ENCODE results near the gene COQ5. TPM values are rescaled to one million over a fixed set of nuclear protein-coding genes. Genes with fewer than 3 reads are reported as not detected.

COQ5 gene
- total RNA-seq, 2 experiments from 2014 or later: 28.6 to 30.6 TPM

Other genes with a start within 250 kb of the COQ5 start
- gene RNU4-2, start 237.3 kb downstream of the COQ5 start, total RNA-seq: 1,000 to 10,000 TPM; 1,982 to 3,332 TPM
- gene RNU4-1, start 235.9 kb downstream of the COQ5 start, total RNA-seq: 1,000 to 10,000 TPM; 1,409 to 2,335 TPM
- gene SIRT4, start 226.8 kb downstream of the COQ5 start, total RNA-seq: 1 to 10 TPM; 1.2 to 1.4 TPM
- not detected for gene PLA2G1B, start 201.4 kb downstream of the COQ5 start, total RNA-seq
- gene MSI1, start 160.0 kb downstream of the COQ5 start, total RNA-seq: not detected
- gene COX6A1, start 91.0 kb downstream of the COQ5 start, total RNA-seq: 100 to 1,000 TPM; 337 to 351 TPM
- gene TRIAP1, start 82.8 kb downstream of the COQ5 start, total RNA-seq: 10 to 100 TPM; 36.2 to 40.9 TPM
- gene GATC, start 82.7 kb downstream of the COQ5 start, total RNA-seq: 10 to 100 TPM; 25.4 to 31.9 TPM
- 100 to 1,000 TPM; 199 to 219 TPM for gene SRSF9, start 59.4 kb downstream of the COQ5 start, total RNA-seq
- gene DYNLL1, start 33.0 kb downstream of the COQ5 start, total RNA-seq: 100 to 1,000 TPM; 273 to 275 TPM
- 100 to 1,000 TPM; 192 to 204 TPM for gene RNF10, start 5.2 kb upstream of the COQ5 start, total RNA-seq
- gene POP5, start 52.2 kb upstream of the COQ5 start, total RNA-seq: 10 to 100 TPM; 63.3 to 64.0 TPM
- under 1 TPM in 1 of 2 experiments, not detected in 1; 0.34 TPM for gene CABP1, start 111.5 kb upstream of the COQ5 start, total RNA-seq
- 100 to 1,000 TPM in 1 of 2 experiments, 10 to 100 TPM in 1; 95.0 to 102 TPM for gene MLEC, start 158.0 kb upstream of the COQ5 start, total RNA-seq
- 10 to 100 TPM; 18.5 to 18.9 TPM for gene UNC119B, start 181.3 kb upstream of the COQ5 start, total RNA-seq
- gene ACADS, start 196.7 kb upstream of the COQ5 start, total RNA-seq: 10 to 100 TPM; 18.6 to 19.1 TPM